ENCODE data around the gene CDKAL1.
A peak's percentile ranks its signal among the peaks of the same experiment; 100 is the strongest.

CDKAL1 gene

DNA sequence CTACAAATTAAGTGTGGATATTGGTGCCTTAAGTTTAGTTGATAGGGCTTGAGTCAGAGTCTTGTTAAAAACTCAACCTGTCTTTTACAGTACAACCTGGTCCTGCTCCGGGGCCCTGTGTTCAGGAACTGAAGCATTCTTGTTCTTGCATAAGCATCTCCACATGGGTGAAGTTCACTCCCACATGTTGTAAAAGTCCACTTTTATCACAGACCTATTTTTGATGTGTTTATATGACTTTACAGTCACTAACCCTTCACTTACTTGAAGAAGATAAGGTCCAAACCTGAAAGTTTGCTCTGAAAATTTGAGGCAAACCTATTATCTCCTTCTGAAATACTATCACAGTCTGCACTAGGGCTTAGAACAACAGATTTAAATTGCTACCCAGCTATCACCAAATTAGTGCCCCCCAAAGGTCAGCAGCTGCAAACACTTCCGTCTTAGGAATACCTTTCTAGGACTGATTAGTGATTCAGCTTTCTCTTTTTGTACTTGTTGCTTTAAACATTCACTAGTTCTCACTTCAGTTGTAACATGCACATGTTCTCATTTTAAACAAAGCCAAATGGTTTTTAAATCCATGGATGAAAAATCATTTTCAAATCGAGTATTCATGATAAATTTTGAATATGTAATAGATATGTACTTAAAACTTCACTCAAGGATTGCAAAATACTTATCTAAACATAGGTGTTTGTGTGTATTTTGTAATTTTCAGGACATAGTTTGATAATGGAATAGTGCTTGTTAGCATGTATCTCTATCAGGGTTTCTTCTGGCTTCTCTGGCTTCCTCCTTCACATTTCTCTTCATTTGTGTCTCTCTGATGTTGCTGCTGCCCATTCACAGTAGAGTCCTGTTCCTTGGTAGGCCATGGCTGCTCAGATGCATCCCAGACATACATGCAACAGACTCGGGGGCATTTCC is 589.5 kb downstream of the CDKAL1 start:
- no peak for DNase-seq

DNA sequence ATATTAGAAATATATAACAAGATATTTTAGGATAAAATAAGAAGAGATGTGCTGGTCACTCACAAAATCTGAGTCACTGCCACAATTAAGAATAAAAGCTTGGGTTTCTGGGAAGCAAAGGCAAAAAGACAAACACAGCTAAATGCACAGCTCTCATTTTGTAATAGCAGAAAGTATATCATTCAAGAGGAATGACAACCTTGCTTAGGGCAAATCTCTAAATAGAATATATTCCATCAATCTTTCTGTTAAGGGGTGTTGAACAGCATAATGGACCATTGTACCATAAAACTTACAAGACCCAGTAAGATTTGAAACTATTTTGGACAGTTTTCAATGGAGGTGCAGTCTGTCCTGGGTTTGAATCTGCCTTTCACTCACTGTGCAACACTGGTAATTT is 594.3 kb downstream of the CDKAL1 start:
- no peak for DNase-seq

DNA sequence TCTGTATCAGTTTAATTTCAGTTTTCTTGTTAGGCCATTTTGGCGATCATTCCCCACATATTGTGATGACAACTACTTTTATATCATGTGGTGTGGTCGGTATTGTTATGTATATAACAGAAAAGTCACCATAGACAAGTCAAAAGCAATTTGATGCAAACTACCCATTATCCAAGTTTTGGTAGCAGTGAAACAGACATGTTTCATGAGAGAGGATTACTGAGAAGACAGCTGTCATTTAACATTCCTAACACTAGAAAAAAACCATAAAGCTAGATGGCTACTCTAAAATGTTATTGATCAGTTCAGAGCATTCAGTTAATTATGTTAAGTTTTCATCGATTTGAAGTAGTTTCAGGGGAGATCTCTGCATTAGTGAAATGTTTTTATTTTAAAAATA is 597.1 kb downstream of the CDKAL1 start:
- no peak for DNase-seq

DNA sequence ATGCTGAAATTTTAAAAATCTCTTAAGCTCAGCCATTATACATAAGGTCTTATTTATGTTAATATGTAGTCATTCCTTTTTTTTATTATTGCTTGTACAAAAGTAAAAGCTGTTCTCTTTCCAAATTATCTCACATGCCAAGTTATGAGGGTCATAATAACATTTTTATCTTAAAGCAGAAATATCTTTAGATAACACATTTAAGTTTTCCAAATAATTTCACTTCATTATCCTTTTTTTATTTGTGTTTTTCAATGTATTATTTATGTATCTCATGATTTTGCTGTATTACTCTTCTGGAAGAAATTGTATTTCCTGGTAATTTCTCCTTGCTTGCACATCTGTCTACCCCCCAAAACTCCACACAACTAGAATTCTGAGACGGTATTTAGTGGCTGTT is 598.2 kb downstream of the CDKAL1 start:
- DNase-seq = no peak

DNA sequence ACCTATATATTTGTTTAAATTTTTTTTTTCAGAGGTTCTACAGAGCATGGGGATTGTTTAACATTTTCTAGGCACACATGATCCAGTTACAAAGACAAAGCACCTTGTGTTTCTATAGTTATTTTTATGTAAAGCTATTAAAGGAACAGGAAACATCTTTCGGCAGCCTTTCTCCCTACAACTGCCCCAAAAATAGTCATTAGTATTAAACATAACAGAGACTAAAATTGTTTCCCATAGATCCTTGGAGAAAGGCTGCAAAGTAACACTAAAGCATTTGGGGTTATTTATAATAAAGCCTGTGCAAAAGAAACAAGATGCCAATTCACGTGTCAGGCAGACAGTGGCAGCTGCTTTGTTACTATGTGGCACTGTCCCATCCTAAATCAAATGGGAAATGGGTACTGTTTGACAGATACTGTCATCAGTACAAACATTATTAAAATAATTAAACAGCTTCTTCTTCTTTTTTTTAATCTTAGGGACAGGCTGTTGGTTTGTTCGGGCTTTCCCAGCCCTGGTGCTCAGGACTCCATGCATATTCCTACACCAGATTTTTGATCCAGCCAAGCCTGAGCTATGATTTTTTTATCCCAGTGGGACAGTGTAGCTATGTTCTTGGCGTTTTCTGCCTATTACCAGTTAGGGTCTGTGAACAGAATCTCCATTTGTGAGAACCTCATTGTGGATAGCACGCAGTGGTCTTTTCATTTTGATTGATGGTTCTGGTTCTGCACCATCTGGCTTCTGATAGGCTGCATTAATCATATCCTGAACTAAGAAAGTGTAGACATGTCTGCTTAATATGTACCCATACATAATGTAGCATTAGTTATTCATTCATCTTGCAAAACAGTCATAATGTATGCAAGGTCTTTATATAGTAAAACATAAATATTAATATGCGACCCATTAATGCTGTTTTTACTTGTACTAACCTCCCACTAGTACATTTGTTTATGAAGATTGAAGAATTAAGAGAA is 598.9 kb downstream of the CDKAL1 start:
- no peak for DNase-seq

DNA sequence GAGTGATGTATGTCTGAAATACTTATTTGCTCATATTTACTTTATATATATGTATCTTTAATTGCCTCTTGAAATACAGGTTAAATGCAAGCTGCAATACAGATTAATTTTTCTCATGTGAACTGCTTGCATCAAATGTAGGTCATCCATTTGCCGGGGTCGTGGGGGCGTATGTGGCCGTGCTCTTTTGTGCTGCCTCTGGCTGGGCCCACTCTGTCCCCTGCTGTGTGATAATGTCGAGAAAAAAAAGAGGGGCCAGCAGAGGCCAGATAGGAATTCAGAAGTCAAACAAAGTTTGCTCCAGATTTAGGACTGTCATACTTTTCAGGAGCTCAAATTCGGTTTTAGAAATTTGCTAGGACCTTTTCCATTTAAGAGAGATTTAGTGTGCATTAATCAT is 599.6 kb downstream of the CDKAL1 start:
- DNase-seq = no peak

DNA sequence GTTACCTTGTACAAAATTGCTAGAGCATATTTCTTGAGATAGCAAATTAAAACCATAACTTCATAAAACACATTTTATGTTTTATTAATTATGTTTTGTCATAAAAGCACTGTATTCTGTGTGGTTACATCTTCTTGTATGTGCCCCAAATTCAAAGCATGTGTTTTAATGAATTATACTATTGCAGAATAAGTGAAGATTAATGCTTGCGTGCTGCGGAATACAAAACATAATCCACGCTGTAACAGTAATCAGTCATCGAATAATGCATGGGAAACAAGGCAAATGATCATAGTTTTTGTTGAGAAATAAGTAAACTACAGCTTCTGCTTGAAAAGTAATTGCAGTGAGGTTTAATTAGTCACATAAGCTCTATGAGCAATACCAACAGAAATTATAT is 600.1 kb downstream of the CDKAL1 start:
- no peak for DNase-seq

DNA sequence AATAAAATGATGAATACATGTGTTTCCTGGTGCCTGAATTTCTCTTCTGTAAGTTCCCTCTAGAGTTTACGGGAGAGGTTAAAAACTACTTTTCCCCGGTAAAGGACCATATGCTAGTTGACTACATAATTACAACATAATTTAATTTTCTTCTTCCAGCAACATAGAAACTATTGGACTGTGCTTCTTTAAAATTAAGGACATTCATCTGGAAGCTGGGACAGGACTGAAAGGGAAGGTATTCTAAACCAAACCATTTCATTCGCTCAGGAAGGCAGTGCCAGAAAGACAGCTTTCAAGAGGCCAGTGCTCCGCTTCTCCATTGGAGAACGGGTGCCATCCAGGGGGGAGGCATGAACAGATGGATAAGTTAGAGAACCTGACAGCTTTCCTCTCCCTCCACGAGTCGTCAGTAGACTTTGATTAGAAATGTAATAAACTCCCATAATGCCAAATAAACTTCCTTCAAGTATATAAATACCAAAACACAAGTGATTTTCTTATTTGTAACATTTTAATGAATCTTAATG is 601.3 kb downstream of the CDKAL1 start:
- DNase-seq = no peak

DNA sequence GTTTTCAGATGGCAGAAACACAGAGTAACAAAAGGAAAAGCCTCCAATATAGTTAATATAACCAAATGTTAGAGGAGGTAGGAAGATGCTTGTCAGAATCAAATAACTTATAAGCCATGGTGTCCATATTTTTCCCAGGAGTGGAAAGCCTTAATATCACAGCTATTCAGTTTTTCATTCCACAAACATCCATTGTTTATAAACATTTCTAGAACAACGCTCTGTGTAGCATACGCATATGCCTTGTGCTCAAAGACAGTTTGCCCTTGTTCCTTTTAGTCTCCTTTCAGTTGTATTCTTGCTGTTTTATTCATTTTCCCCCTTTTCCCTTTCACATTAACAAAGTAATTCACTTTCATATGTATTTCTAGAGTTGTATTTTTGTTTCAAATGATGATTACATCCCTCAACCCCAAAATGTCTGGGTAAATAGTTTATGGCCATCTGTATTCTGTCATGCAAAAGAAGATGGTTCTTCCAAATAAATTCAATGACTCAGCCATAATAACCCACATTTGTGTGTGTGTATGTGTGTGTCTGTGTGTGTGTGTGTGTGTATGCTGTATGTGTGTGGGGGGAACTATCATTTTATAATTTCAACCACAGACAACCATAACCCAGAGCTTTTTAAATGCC is 603.6 kb downstream of the CDKAL1 start:
- DNase-seq = no peak

DNA sequence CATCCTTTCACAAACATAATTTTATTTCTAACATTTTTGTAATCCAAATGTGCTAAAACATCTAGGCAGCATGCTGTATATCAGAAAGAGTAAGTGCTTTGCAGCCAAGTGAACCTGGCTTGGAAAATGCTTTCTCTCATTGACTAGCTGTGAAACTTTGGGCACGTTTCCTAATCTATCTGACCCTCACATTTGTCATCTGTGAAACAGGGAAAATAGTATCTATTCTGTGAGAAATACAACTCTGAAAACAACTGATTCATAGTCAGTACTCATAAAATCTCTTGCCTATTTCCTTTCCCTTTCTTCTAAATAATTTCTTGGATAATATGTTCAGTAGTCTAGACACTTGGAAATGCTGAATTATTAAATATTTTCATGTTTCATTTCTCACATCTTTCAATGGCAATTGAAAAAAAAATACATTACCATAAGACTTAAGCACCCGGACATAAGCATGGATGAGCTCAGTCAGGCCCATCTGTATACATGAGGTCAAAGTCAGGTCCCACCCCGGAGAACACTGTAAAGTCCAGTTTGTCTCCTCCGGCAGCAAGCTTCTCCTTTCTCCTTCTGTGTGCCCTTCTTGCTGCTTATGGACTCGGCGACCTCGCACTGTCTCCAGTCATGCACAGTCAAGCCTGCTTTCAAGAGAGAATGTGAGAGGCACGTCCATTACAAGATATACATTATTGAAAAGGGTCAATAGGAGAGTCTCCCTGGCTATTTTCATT is 604.2 kb downstream of the CDKAL1 start:
- no peak for DNase-seq

DNA sequence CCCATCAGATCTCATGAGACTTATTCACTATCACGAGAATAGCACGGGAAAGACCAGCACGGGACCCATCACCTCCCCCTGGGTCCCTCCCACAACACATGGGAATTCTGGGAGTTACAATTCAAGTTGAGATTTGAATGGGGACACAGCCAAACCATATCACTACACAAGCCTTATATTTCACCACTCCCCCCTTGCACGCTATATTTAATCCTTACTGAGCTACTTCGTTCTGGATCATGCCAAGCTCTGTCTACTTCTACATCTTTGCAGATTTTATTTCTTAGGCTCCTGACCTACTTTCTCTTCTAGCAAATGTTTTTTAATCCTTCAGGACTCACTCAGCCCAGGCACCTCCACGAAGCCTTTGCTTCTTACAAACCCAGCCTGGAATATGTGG is 606.7 kb downstream of the CDKAL1 start:
- DNase-seq = no peak

DNA sequence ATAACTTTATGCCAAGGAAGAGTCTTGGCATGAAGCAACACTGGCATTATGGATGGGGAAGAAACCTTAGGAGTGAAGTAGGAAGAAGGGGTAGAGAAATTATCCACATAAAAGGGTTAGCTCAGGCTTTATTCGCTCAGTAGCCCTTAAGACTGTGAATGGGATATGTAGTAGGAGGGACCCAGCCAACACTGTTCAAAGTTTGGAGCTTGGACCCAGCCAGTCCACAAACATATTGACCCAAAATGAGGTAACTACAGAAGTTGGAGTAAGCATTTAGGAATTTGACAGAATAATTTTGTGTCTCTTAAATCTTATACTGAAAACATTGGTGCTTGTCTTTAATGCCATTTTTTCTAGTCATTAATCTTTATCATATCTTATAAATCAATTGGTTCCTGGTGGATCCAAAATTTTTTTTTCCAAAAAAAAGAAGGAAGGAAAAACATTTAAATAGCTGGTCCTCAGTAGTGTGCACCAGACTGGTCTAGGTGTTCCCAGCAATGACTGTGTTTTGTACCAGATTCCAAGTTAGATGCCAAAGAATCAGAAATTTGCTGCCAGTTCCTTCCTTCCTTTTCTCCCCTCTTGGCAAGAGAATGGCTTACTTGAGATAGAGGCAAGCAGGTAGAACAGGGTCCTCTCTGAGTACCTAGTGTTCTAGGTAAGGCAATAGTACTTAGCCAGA is 607.5 kb downstream of the CDKAL1 start:
- no peak for DNase-seq

DNA sequence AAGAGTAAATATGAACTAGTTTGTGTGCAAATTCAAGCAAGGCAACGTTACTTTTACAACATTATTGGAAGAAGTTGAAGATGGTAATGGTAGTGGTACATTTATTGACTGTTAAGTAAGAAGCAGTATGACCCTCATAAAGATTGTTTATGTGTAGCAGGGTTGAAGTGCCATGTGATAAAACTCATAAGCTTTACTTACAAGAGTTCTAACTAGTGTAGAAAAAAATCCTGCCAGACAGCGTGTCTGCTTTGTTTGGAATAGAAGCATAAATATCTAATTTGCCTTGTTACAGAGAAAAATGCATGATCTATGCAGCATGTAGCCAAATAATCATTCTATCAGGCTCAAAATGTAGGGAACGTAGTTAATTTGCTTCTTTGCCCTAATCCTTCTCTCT is 608.5 kb downstream of the CDKAL1 start:
- DNase-seq = no peak

DNA sequence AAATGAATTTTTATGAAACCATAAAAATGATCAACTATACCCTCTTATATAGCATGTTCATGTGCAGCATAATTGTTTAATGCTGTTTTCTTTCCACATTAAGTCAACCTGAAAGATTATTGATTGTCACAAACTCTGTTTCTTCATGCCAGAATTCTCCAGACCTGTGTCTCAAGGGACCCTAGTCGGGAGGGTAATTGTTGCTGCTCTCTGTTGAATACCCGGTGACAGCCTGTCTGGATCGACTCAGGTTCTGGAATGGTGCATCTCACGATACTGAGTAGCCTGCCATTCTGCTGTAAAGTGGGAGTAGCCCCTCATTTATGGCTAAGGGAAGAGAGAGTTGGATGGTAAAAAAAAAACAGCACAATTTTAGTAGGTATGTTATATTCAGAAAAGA is 609.4 kb downstream of the CDKAL1 start:
- no peak for DNase-seq

DNA sequence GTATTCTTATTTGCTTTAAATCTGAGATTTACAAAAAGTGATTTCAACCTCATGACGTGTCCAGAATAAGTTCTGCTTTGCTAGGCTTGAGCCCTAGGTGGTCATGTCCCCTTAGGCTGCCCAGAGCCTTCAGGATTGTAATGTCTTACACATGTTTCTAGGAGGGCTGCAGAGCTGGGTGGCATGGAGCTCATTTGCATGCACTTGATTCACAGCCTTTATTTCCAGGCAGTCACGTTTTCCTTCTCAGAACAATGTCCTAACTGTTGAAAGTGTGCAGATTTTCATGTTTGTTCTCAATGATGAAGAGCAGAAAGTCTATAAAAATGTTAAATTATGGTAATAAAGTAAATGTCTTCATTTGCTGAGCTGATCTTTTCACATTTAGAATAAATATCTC is 610.7 kb downstream of the CDKAL1 start:
- no peak for DNase-seq

DNA sequence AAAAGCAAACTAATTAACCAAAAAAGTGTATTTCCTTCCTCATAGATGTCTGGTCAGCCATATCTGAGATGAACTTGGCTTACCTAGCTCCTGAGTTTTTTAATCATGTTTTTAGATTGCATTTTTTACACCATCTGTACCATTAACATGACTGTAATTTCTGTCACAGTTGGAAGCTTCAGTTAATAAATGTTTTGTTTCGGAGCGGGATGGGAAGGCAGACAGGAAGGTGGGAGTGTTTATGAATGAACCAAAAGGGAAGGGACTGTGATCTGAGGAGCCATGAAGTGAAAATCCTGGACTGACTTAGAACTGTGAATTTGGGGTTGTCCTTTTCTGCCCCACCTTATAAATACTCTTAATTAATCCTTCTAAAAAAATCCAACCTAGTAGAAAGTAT is 613.7 kb downstream of the CDKAL1 start:
- no peak for DNase-seq

DNA sequence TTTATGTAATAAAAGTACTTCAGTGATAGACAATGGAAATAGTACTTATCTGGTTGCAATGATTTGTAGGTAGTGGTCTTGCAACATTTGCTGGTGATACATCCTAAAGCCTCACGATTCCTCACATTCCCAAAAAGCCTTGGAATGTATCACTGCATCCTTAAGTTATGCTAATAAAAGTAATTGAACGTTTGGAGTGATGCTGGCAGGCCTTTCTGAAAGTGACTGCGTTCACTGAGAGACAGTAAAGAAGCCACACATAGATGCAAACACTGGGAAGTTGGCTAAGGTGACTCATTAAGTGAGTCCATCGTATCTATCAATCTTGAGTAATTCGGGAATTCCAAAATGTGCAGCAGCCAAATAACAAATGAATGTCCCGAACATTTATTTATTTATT is 615.2 kb downstream of the CDKAL1 start:
- DNase-seq = no peak

DNA sequence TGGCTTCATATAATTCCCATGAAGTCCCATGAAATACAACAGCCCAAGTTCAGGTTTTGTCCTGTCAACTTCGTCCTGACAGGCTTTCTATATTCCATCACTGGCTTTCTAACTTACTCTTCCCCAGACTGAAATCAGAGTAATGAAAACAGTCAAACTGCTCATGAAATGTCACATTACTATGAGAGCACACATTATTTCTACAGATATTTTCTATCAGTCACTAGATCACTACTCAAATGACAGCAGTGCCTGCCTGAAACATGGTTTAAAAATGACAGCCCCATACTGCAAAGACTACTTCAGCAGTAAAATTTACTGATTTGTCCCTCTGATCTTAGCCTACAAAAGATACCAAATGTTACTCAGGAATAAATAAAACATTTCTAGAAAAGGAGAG is 616.4 kb downstream of the CDKAL1 start:
- DNase-seq = no peak

DNA sequence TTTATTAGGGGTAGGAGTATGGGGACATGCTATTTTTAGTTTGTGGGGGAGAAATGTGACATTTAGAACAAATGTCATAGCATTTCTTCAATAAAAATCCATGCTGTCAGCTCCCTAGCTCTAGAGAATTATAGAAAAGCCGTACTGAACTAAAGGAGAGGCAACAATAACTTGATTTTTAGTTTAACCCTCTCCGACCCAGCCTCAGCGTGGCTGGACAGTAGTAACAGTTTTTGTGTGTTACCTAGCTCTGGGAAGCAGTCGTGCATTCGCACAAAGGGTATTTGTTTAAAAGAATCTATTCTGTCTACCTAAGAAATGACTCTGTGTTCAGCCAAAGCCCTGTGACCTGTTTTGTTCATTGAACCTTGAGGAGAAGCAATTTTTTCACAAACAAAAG is 616.9 kb downstream of the CDKAL1 start:
- DNase-seq = no peak

DNA sequence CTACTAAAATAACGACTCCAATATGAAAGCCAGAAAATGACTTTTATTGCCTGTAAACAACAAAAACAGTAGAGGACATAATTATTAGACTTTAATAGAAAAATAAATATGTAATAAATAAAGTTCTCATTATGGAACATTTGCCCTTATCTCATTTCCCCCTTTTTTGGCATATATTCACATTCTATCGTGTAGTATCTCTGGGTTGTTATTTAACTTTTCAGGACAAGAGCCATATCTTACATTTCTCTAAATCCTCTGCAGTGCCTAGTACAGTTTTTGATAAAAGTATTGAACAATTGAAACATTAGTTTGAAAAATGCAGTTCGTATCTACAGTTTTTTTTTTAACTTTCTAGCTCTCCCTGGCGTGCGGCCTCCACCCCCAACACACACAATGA is 617.3 kb downstream of the CDKAL1 start:
- no peak for DNase-seq

DNA sequence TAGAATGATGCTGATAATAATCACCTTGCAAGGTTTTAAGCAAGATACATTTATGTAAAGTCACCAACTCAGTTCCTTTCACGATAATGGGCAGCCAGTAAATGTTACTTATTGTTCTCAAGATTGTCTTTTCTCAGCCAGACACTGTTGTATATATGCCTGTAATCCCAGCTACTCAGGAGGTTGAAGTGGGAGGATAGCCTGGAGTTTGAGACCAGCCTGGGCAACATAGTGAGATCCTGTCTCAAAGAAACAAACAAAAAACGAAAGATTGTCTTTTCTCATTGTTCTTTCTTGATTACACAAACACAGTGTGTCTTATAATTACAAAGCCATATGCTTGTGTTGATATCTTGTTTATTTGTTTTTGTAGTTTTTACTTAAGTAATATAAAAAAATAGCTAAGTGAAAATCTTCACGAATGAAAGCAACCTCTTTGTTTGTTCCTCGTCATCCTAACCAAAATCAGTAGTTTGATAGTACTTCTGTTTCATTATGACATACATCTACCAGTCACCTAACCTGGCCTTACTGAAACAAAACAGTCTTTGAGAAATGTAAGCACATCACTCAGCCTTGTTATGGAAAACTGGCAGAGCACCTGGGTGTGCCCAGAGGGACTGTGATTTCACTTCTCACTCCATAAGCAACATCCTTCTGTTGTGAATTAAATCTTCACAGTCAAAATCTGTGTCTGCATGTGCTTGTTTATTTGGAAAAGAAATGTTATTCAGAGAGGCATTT is 623.1 kb downstream of the CDKAL1 start:
- DNase-seq = peak; percentile 20
